Colonic mucosa (tissue), 4 donors: ENCODE results near the gene C6. TPM values are rescaled to one million over a fixed set of nuclear protein-coding genes. Genes with fewer than 3 reads are reported as not detected.

ENCODE experiments used
- DNase-seq: peaks from one replicate; pipeline ENCODE4 v3.0.0-alpha.2; 2020
- H3K27ac ChIP-seq: fragments of 200-600 bp; one replicate; pipeline ENCODE4 v1.8.0; 2021
- H3K27me3 ChIP-seq: fragments of 200-600 bp; one replicate; pipeline ENCODE4 v1.8.0; 2021
- H3K36me3 ChIP-seq: fragments of 200-600 bp; one replicate; pipeline ENCODE4 v1.8.0; 2021
- H3K4me1 ChIP-seq: fragments of 200-600 bp; one replicate; pipeline ENCODE4 v1.8.0; 2021; ENCODE audit warnings: mild to moderate bottlenecking
- H3K4me3 ChIP-seq: fragments of 200-600 bp; one replicate; pipeline ENCODE4 v1.8.0; 2021
- H3K9ac ChIP-seq, 2 donors: one replicate each; pipeline ENCODE4 v1.7.0; 2013; ENCODE audit warnings: control low read depth in 2 of 2, low read depth in 2 of 2, low read length in 2 of 2
- H3K9me3 ChIP-seq: fragments of 200-600 bp; one replicate; pipeline ENCODE4 v1.8.0; 2021
- CTCF ChIP-seq: fragments of 200-600 bp; IDR thresholded peaks from one replicate; pipeline ENCODE4 v1.8.0; 2022; ENCODE audit warnings: antibody characterized with exemption, mild to moderate bottlenecking
- intact Hi-C: fragments of 100-400 bp; cut with DNase I; formaldehyde crosslinking; loops from one replicate; pipeline ENCODE4 v1.14.1; 2022
- total RNA-seq, 2 donors: library from RNA; stranded (reverse); fragmentation: NEBNext Ultra II Directional in 1 of 2; extraction: Animal tissue kit (Norgen Biotek cat#: 25700) in 1 of 2; gene quantifications; one replicate each; pipeline ENCODE4 v1.2.1, GENCODE V29; 2021
- donor health status: healthy.
- donor health status: DM: no; HTN: no; CAD: no.
- donor health status: DM: no; HTN: no; CAD: no.

The C6 gene
- total RNA-seq, 2 donors from 2014 or later: 1.1 to 1.4 TPM

- intact Hi-C loops: no loop called here
- no peaks in the 10 kb centered on the region for H3K36me3 ChIP-seq
- H3K9me3 ChIP-seq: no peaks in the 10 kb centered on the region
- no peaks in the 10 kb centered on the region for H3K4me1 ChIP-seq
- H3K4me3 ChIP-seq: no peak overlapping the region
- no peak for DNase-seq
- no peak overlapping the region for H3K27ac ChIP-seq
- TF ChIP-seq CTCF: no peak
- H3K9ac ChIP-seq: no peak overlapping the region
- H3K27me3 ChIP-seq: no peaks in the 10 kb centered on the region
Measured at GRCh38 chr5:41247135-41247534, 33.8 kb upstream of the C6 start.

DNA sequence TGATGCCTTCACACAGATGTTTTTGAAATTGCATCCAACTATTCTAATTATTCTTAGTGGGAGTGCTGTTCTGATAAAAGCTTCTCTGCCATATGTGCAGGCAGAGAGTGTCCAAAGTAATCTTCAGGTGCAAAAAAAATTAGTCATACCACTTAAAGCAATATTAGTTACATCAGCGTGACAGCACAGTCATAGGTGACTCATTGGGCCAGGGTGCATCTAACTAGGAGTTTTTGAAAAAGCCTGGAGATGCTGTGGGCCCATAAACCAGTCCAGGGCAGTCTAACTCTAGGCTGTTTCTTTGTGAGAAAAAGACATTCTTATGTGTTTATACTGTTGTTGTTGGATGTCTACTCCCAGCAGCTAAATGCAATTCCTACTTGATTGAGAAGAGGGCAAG lies 33.0 kb upstream of the C6 start:
- intact Hi-C loops: no loop called here
- Histone ChIP-seq H3K4me1 (no peaks in the 10 kb centered on the region), H3K9me3 (no peaks in the 10 kb centered on the region), H3K27ac (no peak overlapping the region), H3K4me3 (no peak overlapping the region), H3K36me3 (no peaks in the 10 kb centered on the region), H3K27me3 (no peaks in the 10 kb centered on the region), H3K9ac (no peak overlapping the region)
- TF ChIP-seq CTCF: no peak
- DNase-seq: no peak

DNA sequence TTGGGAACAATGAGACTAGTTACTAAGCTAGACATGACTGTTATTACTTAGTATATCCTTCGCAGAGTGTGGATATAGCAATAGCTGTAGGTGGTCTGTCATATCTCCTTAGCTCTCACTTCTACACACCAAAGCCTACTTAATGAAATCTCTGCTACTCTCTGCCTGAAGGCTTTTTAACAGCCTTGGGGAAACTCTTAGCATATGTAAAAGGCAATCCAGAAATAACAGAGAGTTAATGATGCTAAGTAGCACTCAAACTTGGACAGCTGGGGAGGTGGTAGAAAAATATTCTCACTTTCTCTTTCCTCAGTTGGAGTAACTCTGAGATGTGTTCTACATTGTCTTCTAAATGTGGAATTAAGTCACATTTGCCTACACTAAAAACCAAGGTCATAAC lies 30.2 kb upstream of the C6 start:
- Histone ChIP-seq H3K9me3 (no peaks in the 10 kb centered on the region), H3K27me3 (no peaks in the 10 kb centered on the region), H3K36me3 (no peaks in the 10 kb centered on the region), H3K27ac (no peak overlapping the region), H3K9ac (no peak overlapping the region), H3K4me3 (no peak overlapping the region), H3K4me1 (no peaks in the 10 kb centered on the region)
- intact Hi-C loops: no loop called here
- DNase-seq: no peak
- TF ChIP-seq CTCF: no peak

DNA sequence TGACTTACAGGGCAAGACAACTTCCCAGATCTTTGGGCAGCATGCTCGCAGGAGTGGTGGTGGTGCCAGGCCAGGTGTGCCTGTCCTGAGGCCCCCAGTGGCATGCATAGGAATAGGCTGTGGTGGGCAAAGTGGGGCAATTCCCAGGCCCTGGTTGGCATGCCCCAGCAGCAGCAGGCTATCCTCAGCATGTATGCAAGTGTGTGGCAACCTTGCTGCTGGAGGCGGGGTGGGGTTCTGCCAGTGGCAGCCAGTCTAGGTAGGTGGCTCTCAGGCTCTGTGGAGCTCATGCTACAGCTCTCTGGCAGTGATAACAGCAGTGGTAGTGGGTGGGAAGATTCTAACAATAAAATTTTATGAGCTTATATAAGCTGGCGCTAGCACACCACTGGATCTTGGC lies 27.7 kb upstream of the C6 start:
- no peak for TF ChIP-seq CTCF
- Histone ChIP-seq H3K9ac (no peak overlapping the region), H3K36me3 (no peaks in the 10 kb centered on the region), H3K4me1 (no peaks in the 10 kb centered on the region), H3K4me3 (no peak overlapping the region), H3K27ac (no peak overlapping the region), H3K27me3 (no peaks in the 10 kb centered on the region), H3K9me3 (no peaks in the 10 kb centered on the region)
- peak; percentile 35 for DNase-seq
- intact Hi-C loops: no loop called here

DNA sequence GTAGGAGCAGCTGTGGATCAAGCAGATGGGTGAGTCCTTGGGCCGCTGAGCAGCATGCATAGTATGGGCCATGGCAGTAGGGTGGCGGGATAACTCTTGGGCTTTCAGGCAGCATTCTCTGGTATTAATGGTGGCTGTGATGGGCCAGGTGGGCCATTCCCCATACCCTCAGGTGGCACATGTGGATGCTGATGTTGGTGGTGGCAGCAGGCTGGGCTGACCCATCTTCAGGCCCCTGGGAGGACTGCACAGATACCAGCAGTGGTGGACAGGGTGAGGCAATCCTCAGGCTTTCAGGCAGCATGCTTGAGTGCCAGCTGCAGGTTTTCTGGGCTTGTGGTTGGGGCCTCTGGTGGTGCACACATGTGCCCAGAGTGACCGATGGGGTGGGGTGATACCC lies 27.1 kb upstream of the C6 start:
- Histone ChIP-seq H3K9me3 (no peaks in the 10 kb centered on the region), H3K4me3 (no peak overlapping the region), H3K36me3 (no peaks in the 10 kb centered on the region), H3K27me3 (no peaks in the 10 kb centered on the region), H3K27ac (no peak overlapping the region), H3K4me1 (no peaks in the 10 kb centered on the region), H3K9ac (no peak overlapping the region)
- intact Hi-C loops: no loop called here
- no peak for TF ChIP-seq CTCF
- no peak for DNase-seq

DNA sequence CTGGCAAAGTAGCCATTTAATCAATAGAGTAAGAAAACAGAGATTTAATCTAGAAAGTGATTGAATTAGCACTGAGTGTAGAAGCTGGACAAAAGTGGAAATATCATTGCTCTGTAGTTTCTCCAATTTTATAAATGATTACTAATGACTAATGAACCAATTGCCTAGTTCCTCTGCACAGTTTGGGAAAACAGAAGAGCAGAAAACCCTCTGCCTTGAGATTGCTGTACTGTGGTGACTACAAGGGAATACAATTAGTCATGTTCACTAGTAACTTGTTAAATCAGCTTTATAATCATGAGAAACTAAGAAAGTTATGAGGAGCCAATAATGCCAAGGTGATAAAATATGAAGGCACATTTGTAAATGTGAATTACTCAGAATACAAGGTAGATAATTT lies 21.1 kb upstream of the C6 start:
- Histone ChIP-seq H3K27ac (no peak overlapping the region), H3K36me3 (no peaks in the 10 kb centered on the region), H3K9ac (no peak overlapping the region), H3K9me3 (no peaks in the 10 kb centered on the region), H3K4me3 (no peak overlapping the region), H3K4me1 (no peaks in the 10 kb centered on the region), H3K27me3 (no peaks in the 10 kb centered on the region)
- no peak for TF ChIP-seq CTCF
- intact Hi-C loops: no loop called here
- no peak for DNase-seq
